Activated T-helper 1 cell treated with Interleukin-2 at 50 U/mL for 16 hours (primary cell): ENCODE data around the gene TBC1D12.
"Not testable (repeated sequence)": the region's sequence is repeated elsewhere in the genome, so short reads cannot be mapped to it uniquely, and the experiment has no call there.

ENCODE experiments used
- DNase-seq: peaks from one replicate; pipeline ENCODE4 v3.0.0-alpha.2; 2020; ENCODE audit warnings: low read depth

The TBC1D12 gene

GRCh38 chr10:94546049-94546900 is 143.9 kb downstream of the TBC1D12 start:
- no peak for DNase-seq

- DNase-seq: no peak
Observed at GRCh38 chr10:94546901-94547185, 144.5 kb downstream of the TBC1D12 start.

- DNase-seq: no peak
Observed at GRCh38 chr10:94549221-94549620, 146.9 kb downstream of the TBC1D12 start.

GRCh38 chr10:94567714-94568307 is 165.5 kb downstream of the TBC1D12 start:
- not testable (repeated sequence) for DNase-seq

GRCh38 chr10:94571081-94571480 is 168.7 kb downstream of the TBC1D12 start:
- DNase-seq: no peak

- DNase-seq: no peak
Observed at GRCh38 chr10:94571528-94571927, 169.2 kb downstream of the TBC1D12 start.

- DNase-seq: no peak
Observed at GRCh38 chr10:94578790-94579189, 176.4 kb downstream of the TBC1D12 start.

GRCh38 chr10:94583124-94583523 is 180.8 kb downstream of the TBC1D12 start:
- no peak for DNase-seq
